Common myeloid progenitor, CD34-positive (primary cell): ENCODE results near the gene LIN7C.

ENCODE experiments used
- CTCF ChIA-PET: fragments of 350-600 bp; sonication (Branson Sonifier 250); formaldehyde crosslinking; loops from one replicate; lab custom pipeline; 2021; ENCODE audit warnings: antibody characterized with exemption; lab: Charles Lee
- POLR2A ChIA-PET: fragments of 350-600 bp; sonication (Branson Sonifier 250); formaldehyde crosslinking; loops from one replicate; lab custom pipeline; 2021; ENCODE audit warnings: antibody characterized with exemption; lab: Charles Lee
- DNase-seq, 3 donors: peaks; one replicate each; pipeline versions ENCODE4 v3.0.0 to v3.0.0-alpha.2; 2013
- H3K27ac ChIP-seq, 2 experiments: 1 replicate in 1 of 2; 2 replicates in 1 of 2; pipeline ENCODE4 v1.7.0; 2013; ENCODE audit warnings: inconsistent platforms in 2 of 2, low read length in 2 of 2, mild to moderate bottlenecking in 2 of 2, low read depth in 1 of 2, moderate library complexity in 1 of 2; ENCODE audit not compliant: severe bottlenecking in 2 of 2, insufficient read depth in 1 of 2, poor library complexity in 1 of 2
- H3K27me3 ChIP-seq, 5 experiments: replicated peaks in 2 of 5; 1 replicate in 3 of 5; 2 replicates in 2 of 5; pipeline versions ENCODE4 v1.6.1 to v1.7.0; 2013; ENCODE audit warnings: low read length in 4 of 5, mild to moderate bottlenecking in 2 of 5, moderate library complexity in 2 of 5, inconsistent platforms in 1 of 5; ENCODE audit not compliant: insufficient read depth in 5 of 5, control insufficient read depth in 4 of 5
- H3K36me3 ChIP-seq, 4 experiments: 1 replicate in 2 of 4; 2 replicates in 2 of 4; pipeline versions ENCODE4 v1.6.1 to v1.7.0; 2013; ENCODE audit warnings: low read length in 3 of 4, control low read depth in 1 of 4, mild to moderate bottlenecking in 1 of 4; ENCODE audit not compliant: control insufficient read depth in 4 of 4, insufficient read depth in 4 of 4
- H3K4me1 ChIP-seq, 4 experiments: 1 replicate in 3 of 4; 2 replicates in 1 of 4; pipeline versions ENCODE4 v1.6.1 to v1.7.1; 2013; ENCODE audit warnings: low read length in 3 of 4, mild to moderate bottlenecking in 3 of 4, control low read depth in 1 of 4, inconsistent platforms in 1 of 4, moderate library complexity in 1 of 4; ENCODE audit not compliant: control insufficient read depth in 4 of 4, insufficient read depth in 4 of 4; ENCODE audit errors: control extremely low read depth in 1 of 4
- H3K4me3 ChIP-seq, 7 experiments: 1 replicate in 4 of 7; 2 replicates in 3 of 7; pipeline versions ENCODE4 v1.5.1 to v1.7.0; 2013; ENCODE audit warnings: mild to moderate bottlenecking in 7 of 7, low read length in 6 of 7, moderate library complexity in 6 of 7, inconsistent platforms in 2 of 7, low read depth in 2 of 7, control low read depth in 1 of 7; ENCODE audit not compliant: insufficient read depth in 4 of 7, control insufficient read depth in 1 of 7; ENCODE audit errors: extremely low read depth in 1 of 7
- H3K9me3 ChIP-seq, 5 experiments: 1 replicate in 4 of 5; 2 replicates in 1 of 5; pipeline versions ENCODE4 v1.6.1 to v1.7.1; 2013; ENCODE audit warnings: low read length in 4 of 5, mild to moderate bottlenecking in 2 of 5, inconsistent platforms in 1 of 5, low read depth in 1 of 5, moderate library complexity in 1 of 5; ENCODE audit not compliant: control insufficient read depth in 4 of 5, insufficient read depth in 2 of 5; ENCODE audit errors: control extremely low read depth in 1 of 5
- WGBS: methylation state at CpG from one replicate; pipeline ENCODE4 v1.1.5; 2013; ENCODE audit not compliant: insufficient coverage; 5-methylcytosine and 5-hydroxymethylcytosine counted together

LIN7C gene

DNA sequence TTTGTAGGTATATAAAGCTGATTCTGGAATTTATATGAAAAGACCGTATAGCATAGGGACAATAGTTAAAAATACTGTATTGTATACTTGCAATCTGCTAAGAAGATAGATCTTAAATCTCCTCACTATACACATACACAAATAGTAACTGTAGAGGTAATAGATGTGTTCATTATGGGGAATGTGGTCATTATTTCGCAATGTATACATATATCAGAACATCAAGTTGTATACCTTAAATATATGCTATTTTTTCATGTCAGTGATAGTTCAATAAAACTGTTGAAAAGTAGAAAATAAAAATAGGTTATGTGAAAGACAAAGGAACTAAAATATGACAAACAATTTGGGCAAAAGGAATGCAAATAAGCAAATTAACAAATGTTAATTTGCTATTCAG lies 35.2 kb upstream of the LIN7C start:
- no CpG with 5 or more reads among the region's 2 CpGs for WGBS
- ChIA-PET POLR2A (no interaction called here), CTCF (no interaction called here)

DNA sequence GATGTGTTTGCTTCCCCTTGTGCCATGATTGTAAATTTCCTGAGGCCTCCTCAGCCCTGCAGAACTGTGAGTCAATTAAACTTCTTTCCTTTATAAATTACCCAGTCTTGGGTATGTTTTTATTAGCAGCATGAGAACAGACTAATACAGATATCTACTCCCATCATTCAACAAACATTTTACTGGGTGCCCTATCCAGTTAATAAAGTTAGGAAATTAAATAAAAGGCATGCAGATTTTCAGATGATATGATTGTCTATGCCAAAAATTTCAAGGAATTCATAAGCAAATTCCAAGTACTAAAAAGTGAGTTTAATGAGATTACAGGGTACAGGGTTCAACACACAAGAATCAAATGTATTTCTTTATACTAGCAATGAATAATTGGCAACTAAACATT lies 33.5 kb upstream of the LIN7C start:
- H3K4me3 ChIP-seq: no peak overlapping the region
- no peak overlapping the region for H3K27ac ChIP-seq
- no peaks in the 10 kb centered on the region for H3K4me1 ChIP-seq
- no peaks in the 10 kb centered on the region for H3K9me3 ChIP-seq
- no peaks in the 10 kb centered on the region for H3K27me3 ChIP-seq
- DNase-seq: no peak
- ChIA-PET CTCF (no interaction called here), POLR2A (no interaction called here)
- H3K36me3 ChIP-seq: peaks cover 0 to 2% (median 0%) of the 10 kb centered on the region in 4 experiments

More for the DNA sequence above, 35.2 kb upstream of the LIN7C start:
- no peak overlapping the region for H3K4me3 ChIP-seq
- H3K9me3 ChIP-seq: no peaks in the 10 kb centered on the region
- no peaks in the 10 kb centered on the region for H3K4me1 ChIP-seq
- H3K27me3 ChIP-seq: no peaks in the 10 kb centered on the region
- peaks cover 0 to 2% (median 0%) of the 10 kb centered on the region in 4 experiments for H3K36me3 ChIP-seq
- H3K27ac ChIP-seq: no peak overlapping the region
- DNase-seq: no peak

GRCh38 chr11:27535103-27535502 lies 28.5 kb upstream of the LIN7C start:
- ChIA-PET POLR2A (no interaction called here), CTCF (no interaction called here)
- H3K36me3 ChIP-seq: no peaks in the 10 kb centered on the region
- H3K4me1 ChIP-seq: no peaks in the 10 kb centered on the region
- no peak overlapping the region for H3K4me3 ChIP-seq
- no peak overlapping the region for H3K27ac ChIP-seq
- no peaks in the 10 kb centered on the region for H3K9me3 ChIP-seq
- no peaks in the 10 kb centered on the region for H3K27me3 ChIP-seq
- no CpG with 5 or more reads among the region's 2 CpGs for WGBS
- no peak for DNase-seq

GRCh38 chr11:27532652-27533325 lies 26.2 kb upstream of the LIN7C start:
- POLR2A ChIA-PET: no interaction called here
- H3K27me3 ChIP-seq: no peaks in the 10 kb centered on the region
- no peaks in the 10 kb centered on the region for H3K9me3 ChIP-seq
- no peak overlapping the region for H3K4me3 ChIP-seq
- no peak overlapping the region for H3K27ac ChIP-seq
- CTCF ChIA-PET: no interaction called here
- no peaks in the 10 kb centered on the region for H3K36me3 ChIP-seq
- 96% methylated on average over 3 of the region's 4 CpGs for WGBS
- DNase-seq: no peak
- H3K4me1 ChIP-seq: no peaks in the 10 kb centered on the region

DNA sequence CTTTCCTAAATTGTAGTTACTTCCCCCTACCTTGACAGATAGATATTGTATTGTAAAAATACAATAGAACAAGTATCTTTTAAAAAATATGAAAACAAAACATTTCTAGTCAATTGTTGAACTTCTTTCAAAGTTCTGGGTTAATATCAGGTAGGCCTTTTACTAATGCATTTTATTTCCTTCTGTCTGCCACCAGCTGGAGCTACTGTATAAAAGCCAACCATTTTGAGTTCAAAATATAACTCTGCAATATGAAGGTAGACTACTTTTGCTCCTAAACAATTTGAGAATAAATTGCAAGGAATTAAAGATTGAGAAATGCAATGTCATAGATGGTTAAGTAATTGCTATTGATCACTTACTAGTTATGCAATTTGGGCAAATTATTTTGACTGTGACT lies 22.1 kb upstream of the LIN7C start:
- Histone ChIP-seq H3K27me3 (no peaks in the 10 kb centered on the region), H3K9me3 (no peaks in the 10 kb centered on the region), H3K36me3 (no peaks in the 10 kb centered on the region), H3K4me1 (no peaks in the 10 kb centered on the region), H3K4me3 (no peak overlapping the region), H3K27ac (no peak overlapping the region)
- ChIA-PET CTCF (no interaction called here), POLR2A (no interaction called here)
- no peak for DNase-seq

DNA sequence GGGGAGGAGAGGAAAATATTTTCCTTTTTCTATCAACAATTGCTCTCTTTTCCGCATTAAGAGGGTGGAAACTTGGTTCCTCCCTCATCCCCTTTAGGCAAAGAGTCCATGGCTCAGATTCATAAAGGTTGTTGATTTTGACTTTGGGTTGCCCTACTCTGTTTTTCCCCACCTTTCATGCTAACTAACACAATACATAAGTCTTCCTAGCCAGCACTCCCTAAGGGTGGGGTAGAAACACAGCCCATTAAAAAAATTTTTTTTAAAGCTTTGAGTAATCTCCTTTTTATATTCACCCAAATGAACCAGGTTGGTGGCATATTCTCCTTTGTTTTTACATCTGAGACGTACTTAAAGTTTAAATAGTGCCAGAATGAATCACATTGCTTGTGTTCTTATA lies 20.0 kb upstream of the LIN7C start:
- Histone ChIP-seq H3K36me3 (no peaks in the 10 kb centered on the region), H3K27ac (no peak overlapping the region), H3K4me1 (no peaks in the 10 kb centered on the region), H3K27me3 (no peaks in the 10 kb centered on the region), H3K9me3 (no peaks in the 10 kb centered on the region), H3K4me3 (no peak overlapping the region)
- DNase-seq: no peak
- ChIA-PET POLR2A (no interaction called here), CTCF (no interaction called here)
- 71% methylated on average over 1 of the region's 2 CpGs for WGBS

DNA sequence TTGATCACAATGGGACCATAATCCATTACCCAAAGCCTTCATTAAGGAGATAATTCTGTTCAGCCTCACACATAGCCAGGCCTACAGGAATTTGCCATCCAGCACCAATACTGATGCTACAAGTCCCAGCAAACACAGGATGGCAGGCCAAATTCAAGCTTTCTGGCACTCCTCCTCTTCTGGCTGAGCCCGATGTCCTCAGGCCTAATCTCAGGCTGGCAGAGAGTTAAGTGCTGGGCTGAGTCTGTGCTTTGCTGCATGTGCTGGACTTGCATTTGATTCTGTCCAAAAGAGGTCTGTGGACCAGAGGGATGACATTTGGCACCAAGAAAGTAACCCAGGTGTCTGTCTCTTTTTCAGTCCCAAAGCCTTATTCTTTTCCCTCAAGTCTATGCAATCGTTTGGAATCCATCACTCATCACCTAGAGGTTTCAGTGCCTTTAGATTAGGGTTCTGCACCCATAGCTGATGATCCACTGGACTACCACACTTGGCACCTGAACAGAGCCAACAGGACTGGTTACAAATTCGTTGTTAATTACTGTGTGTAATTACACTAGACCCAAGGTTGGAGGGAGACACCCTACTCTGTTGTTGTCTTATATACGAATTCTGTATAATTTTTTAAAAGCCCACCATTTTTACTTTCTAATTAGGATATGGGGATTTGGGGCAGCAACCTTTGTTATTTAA lies 19.4 kb upstream of the LIN7C start:
- Histone ChIP-seq H3K4me3 (no peak overlapping the region), H3K36me3 (no peaks in the 10 kb centered on the region), H3K4me1 (no peaks in the 10 kb centered on the region), H3K9me3 (no peaks in the 10 kb centered on the region), H3K27me3 (no peaks in the 10 kb centered on the region), H3K27ac (no peak overlapping the region)
- ChIA-PET CTCF (no interaction called here), POLR2A (no interaction called here)
- WGBS: 93% methylated on average over 2 of the region's 4 CpGs
- no peak for DNase-seq
